K562 treated with DMSO at 1 percent for 48 hours (cell line): Measurements from ENCODE around the gene ATG4C. TPM values are rescaled to one million over a fixed set of nuclear protein-coding genes. Genes with fewer than 3 reads are reported as not detected.

Experiments
- total RNA-seq: library from RNA; unstranded; fragments of 300-600 nt; gene quantifications from 2 replicates; pipeline ENCODE4 v1.2.3, GENCODE V29; 2022; ENCODE audit warnings: low replicate concordance; ENCODE audit errors: extremely low read depth

The ATG4C gene
- total RNA-seq, result not detected in 2 replicates

GRCh38 chr1:62783736-62784508 is at the start of gene ATG4C:
Gene ATG4C, plus strand, starts transcription at chr1:62784132. Its CDS starts 19,655 bp downstream, at chr1:62803787.

Other genes starting within 250 kb of the ATG4C start
- gene ANGPTL3, start 186.6 kb upstream of the ATG4C start, total RNA-seq, result not detected in 2 replicates
- gene DOCK7, start 95.7 kb upstream of the ATG4C start, total RNA-seq, result not detected in 2 replicates